ENCODE measurements around the gene RCL1. TPM values are rescaled to one million over a fixed set of nuclear protein-coding genes. Genes with fewer than 3 reads are reported as not detected.
"Not testable (repeated sequence)": the region's sequence is repeated elsewhere in the genome, so short reads cannot be mapped to it uniquely, and the experiment has no call there.

Gene RCL1
- total RNA-seq, 1 donor from 2014 or later: 17.8 TPM

GRCh38 chr9:4887556-4887955, 94.8 kb downstream of the RCL1 start:
- peak; percentile 50 for DNase-seq

- no peak for DNase-seq
These were observed 97.5 kb downstream of the RCL1 start for GRCh38 chr9:4890242-4890641.

- no peak for DNase-seq
These were observed 98.2 kb downstream of the RCL1 start for GRCh38 chr9:4890929-4891328.

GRCh38 chr9:4891674-4892073, 98.9 kb downstream of the RCL1 start:
- no peak for DNase-seq

GRCh38 chr9:4892501-4893194, 99.9 kb downstream of the RCL1 start:
- no peak for DNase-seq

- DNase-seq: no peak
These were observed 101.3 kb downstream of the RCL1 start for GRCh38 chr9:4894076-4894475.

GRCh38 chr9:4899853-4900252, 107.1 kb downstream of the RCL1 start:
- not testable (repeated sequence) for DNase-seq

- not testable (repeated sequence) for DNase-seq
These were observed 108.8 kb downstream of the RCL1 start for GRCh38 chr9:4901401-4902134.

GRCh38 chr9:4902135-4902475, 109.4 kb downstream of the RCL1 start:
- DNase-seq: no peak

- DNase-seq: no peak
These were observed 111.8 kb downstream of the RCL1 start for GRCh38 chr9:4904322-4905134.

GRCh38 chr9:4905135-4905490, 112.4 kb downstream of the RCL1 start:
- DNase-seq: no peak

Small RNA genes lying within 50 kb of the gene (small RNA-seq; reads per million reads assigned to genes)
- not detected for gene AL158147.1
- not detected for gene MIR101-2

Other genes starting within 250 kb of the RCL1 start
- gene PLPP6, start 130.7 kb upstream of the RCL1 start, total RNA-seq: 18.2 TPM
- gene SPATA6L, start 126.5 kb upstream of the RCL1 start, total RNA-seq: 10.9 TPM
- gene CDC37L1, start 113.4 kb upstream of the RCL1 start, total RNA-seq: 45.1 TPM
- gene AK3, start 51.7 kb upstream of the RCL1 start, total RNA-seq: 33.1 TPM
- gene JAK2, start 192.3 kb downstream of the RCL1 start, total RNA-seq: 40.1 TPM